Cerebellar cortex (tissue), 1 donor: Measurements from ENCODE around the gene BAG2.

Experiments
- DNase-seq: peaks from one replicate; pipeline ENCODE4 v3.0.0-alpha.2; 2015; ENCODE audit warnings: low spot score

The BAG2 gene

GRCh38 chr6:57172136-57173055 lies at the start of gene BAG2:
TSS of gene BAG2 (plus strand) at chr6:57172326. CDS start at chr6:57172698, 372 bp downstream.
- DNase-seq, result peak; percentile 86

- no peak for DNase-seq
Observed at GRCh38 chr6:57123111-57123510, 49.0 kb upstream of the BAG2 start.

GRCh38 chr6:57127763-57128162 lies 44.4 kb upstream of the BAG2 start:
- DNase-seq, result no peak

GRCh38 chr6:57130661-57131177 lies 41.4 kb upstream of the BAG2 start:
- DNase-seq, result no peak

GRCh38 chr6:57134954-57135353 lies 37.2 kb upstream of the BAG2 start:
- DNase-seq, result no peak

GRCh38 chr6:57135885-57136284 lies 36.2 kb upstream of the BAG2 start:
- DNase-seq, result no peak

- no peak for DNase-seq
Observed at GRCh38 chr6:57137350-57137749, 34.8 kb upstream of the BAG2 start.

- no peak for DNase-seq
Observed at GRCh38 chr6:57138026-57138425, 34.1 kb upstream of the BAG2 start.

- DNase-seq, result no peak
Observed at GRCh38 chr6:57141451-57142177, 30.5 kb upstream of the BAG2 start.

GRCh38 chr6:57142178-57142525 lies 30.0 kb upstream of the BAG2 start:
- DNase-seq, result no peak

- DNase-seq, result no peak
Observed at GRCh38 chr6:57143690-57144089, 28.4 kb upstream of the BAG2 start.

- DNase-seq, result no peak
Observed at GRCh38 chr6:57147401-57147800, 24.7 kb upstream of the BAG2 start.

GRCh38 chr6:57147955-57148858 lies 23.9 kb upstream of the BAG2 start:
- DNase-seq, result no peak

- DNase-seq, result no peak
Observed at GRCh38 chr6:57158658-57159057, 13.5 kb upstream of the BAG2 start.

- no peak for DNase-seq
Observed at GRCh38 chr6:57159127-57159526, 13.0 kb upstream of the BAG2 start.

GRCh38 chr6:57162028-57162427 lies 10.1 kb upstream of the BAG2 start:
- DNase-seq, result no peak

GRCh38 chr6:57162516-57162915 lies 9.6 kb upstream of the BAG2 start:
- DNase-seq, result no peak

- DNase-seq, result no peak
Observed at GRCh38 chr6:57163956-57164355, 8.2 kb upstream of the BAG2 start.

- DNase-seq, result no peak
Observed at GRCh38 chr6:57165080-57165479, 7.0 kb upstream of the BAG2 start.

GRCh38 chr6:57173056-57173885 lies 1.1 kb downstream of the BAG2 start:
- peak; percentile 44 for DNase-seq

GRCh38 chr6:57173886-57174510 lies 1.9 kb downstream of the BAG2 start:
- peak; percentile 35 for DNase-seq
